C4-2B (cell line): ENCODE results near the gene TMEM175.

ENCODE experiments used
- ZFX ChIP-seq: fragments of 450-650 bp; IDR thresholded peaks from 2 replicates; pipeline ENCODE4 v1.6.1; 2017
- TF ChIP-seq, protein P1 (sequence below): fragments of 450-650 bp; conservative IDR thresholded peaks from 2 replicates; pipeline ENCODE4 v1.5.1; 2017; ENCODE audit warnings: mild to moderate bottlenecking

DNA sequence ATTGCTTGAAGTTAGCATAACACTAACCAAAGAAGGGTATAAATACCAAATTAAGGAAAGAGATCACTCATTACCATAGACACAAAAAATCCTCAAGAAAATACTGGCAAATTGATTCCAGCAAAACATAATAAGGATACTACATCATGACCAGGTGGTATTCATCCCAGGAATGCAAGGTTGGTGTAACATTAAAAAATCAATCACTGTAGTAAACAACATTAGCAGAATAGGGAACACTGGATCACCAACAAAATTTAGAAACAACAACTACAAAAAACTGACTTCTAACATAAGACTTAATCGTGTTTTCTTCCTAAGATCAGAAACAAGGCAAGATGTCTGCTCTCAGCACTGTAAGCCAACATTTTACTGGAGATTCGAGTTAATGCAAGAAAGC is 14.3 kb upstream of the TMEM175 start:
- TF ChIP-seq, protein P1, sequence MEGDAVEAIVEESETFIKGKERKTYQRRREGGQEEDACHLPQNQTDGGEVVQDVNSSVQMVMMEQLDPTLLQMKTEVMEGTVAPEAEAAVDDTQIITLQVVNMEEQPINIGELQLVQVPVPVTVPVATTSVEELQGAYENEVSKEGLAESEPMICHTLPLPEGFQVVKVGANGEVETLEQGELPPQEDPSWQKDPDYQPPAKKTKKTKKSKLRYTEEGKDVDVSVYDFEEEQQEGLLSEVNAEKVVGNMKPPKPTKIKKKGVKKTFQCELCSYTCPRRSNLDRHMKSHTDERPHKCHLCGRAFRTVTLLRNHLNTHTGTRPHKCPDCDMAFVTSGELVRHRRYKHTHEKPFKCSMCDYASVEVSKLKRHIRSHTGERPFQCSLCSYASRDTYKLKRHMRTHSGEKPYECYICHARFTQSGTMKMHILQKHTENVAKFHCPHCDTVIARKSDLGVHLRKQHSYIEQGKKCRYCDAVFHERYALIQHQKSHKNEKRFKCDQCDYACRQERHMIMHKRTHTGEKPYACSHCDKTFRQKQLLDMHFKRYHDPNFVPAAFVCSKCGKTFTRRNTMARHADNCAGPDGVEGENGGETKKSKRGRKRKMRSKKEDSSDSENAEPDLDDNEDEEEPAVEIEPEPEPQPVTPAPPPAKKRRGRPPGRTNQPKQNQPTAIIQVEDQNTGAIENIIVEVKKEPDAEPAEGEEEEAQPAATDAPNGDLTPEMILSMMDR: no peak
- TF ChIP-seq ZFX: no peak
